SK-N-DZ (cell line): ENCODE results near the gene GARIN1A. TPM values are rescaled to one million over a fixed set of nuclear protein-coding genes. Genes with fewer than 3 reads are reported as not detected.
A peak's percentile ranks its signal among the peaks of the same experiment; 100 is the strongest.
"Not testable (repeated sequence)": the region's sequence is repeated elsewhere in the genome, so short reads cannot be mapped to it uniquely, and the experiment has no call there.

Source experiments
- DNase-seq: peaks from one replicate; pipeline ENCODE4 v3.0.0-alpha.2; 2015; ENCODE audit warnings: low spot score
- polyA plus RNA-seq, 2 experiments: library from polyadenylated mRNA; depleted of rRNA; stranded (reverse); fragments of >200 nt; gene quantifications; 2 replicates each; pipeline ENCODE4 v1.2.3, GENCODE V29; 2014

Gene GARIN1A
- polyA plus RNA-seq (2014; cell fraction: cytosol; rRNA removed), result 0.01 and 0.02 TPM in 2 replicates
- 0.02 and 0.08 TPM in 2 replicates for polyA plus RNA-seq (2014; cell fraction: nucleus; rRNA removed)

DNA sequence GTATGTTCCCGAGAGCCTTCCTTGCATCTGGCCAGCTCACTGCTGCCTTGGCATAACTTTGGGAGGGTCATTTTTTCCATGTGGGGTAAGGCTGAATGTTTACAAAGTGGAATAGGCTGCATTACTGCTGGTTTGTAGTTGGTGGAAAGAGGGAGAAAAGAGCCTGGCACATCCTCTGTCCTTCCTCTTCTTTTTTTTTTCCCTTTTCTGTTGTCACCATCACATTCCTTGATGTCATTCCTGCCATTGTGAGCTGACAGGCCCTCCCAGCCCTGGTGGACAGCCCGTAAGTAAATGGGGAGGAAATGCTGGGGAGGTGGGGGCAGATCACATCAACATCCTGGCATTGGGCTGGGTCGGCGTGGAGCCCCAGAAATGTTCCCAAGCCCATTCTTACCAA lies at the start of gene GARIN1A:
TSS of gene GARIN1A (plus strand) at position 301 of the 400 bp plus-strand sequence. CDS start 106 bp downstream, outside the sequence.
- no peak for DNase-seq

DNA sequence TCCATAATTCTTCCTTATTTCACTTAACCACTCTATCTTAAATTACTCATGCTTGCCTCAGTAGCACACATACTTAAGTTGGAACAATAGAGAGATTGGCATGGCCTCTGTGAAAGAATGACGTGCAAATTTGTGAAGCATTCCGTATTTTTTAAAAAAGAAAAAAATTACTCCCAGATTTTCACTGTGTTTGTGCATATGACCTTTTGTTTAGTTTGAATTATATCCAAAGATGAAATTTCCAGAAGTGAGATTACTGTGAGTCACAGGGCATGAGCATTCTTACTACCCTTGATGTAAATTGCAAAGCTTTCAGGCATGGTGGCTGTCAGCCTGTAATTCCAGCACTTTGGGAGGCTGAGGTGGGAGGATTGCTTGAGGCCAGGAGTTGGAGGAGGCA lies 45.0 kb upstream of the GARIN1A start:
- not testable (repeated sequence) for DNase-seq

DNA sequence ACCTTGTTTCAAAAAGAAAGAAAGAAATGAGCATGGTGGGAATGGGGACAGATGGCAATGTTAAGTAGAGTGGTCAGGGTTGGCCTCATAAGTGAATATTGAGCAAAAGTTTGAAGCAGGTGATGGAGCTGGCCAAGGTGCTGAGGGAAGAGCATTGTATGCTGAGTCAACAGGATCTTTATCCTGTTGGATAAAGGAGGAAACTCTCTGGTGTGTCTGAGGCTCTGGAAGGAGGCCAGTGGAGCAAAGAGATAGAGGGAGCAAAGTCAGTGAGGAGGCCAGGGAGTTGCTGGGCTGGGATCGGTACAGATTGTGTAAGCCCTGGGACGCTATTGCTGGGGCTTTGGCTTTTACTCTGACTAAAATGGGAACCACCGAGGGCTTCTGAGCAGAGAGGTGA lies 38.2 kb upstream of the GARIN1A start:
- DNase-seq, result not testable (repeated sequence)

DNA sequence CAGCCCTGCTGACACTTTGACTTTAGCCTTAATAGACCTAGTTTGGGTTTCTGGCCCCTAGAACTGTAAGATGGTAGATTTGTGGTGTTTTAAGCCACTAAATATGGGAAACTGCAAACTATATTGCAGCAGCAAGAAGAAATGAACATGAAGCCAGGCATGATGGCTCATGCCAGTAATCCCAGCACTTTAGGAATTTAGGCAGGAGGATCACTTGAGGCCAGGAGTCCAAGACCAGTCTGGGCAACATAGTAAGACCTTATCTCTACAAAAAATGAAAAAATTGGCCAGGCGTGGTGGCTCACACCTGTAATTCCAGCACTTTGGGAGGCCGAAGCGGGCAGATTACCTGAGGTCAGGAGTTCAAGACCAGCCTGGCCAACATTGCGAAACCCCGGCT lies 26.9 kb upstream of the GARIN1A start:
- not testable (repeated sequence) for DNase-seq

DNA sequence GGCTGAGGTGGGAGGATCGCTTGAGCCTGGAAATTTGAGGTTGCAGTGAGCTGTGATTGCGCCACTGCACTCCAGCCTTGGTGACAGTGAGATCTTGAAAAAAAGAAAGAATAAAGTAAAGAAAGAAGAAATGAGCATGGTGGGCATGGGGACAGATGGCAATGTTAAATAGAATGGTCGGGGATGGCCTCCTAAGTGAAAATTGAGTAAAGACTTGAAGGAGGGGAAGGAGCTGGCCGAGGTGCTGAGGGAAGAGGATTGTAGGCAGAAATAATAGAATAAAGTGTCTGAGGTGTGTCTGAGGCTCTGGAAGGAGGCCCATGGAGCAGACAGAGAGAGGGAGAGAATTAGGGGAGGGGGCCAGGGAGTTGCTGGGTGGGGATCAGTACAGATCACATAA lies 26.2 kb upstream of the GARIN1A start:
- not testable (repeated sequence) for DNase-seq

DNA sequence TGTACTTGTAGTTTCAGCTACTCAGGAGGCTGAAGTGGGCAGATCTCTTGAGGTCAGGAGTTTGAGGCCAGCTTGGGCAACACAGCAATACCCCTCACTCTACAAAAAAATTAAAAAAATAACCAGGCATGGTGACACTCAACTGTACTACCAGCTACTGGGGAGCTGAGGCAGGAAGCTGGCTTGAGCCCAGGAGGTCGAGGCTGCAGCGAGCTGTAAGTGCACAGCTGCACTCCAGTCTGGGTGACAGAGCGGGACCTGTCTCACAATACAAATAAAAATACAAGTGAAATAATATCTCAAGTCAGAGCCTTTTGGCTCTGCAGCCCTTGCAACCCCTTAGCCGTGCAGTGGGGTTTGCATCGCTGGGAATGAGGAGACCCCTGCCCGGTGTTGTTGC lies 25.2 kb upstream of the GARIN1A start:
- DNase-seq, result not testable (repeated sequence)

DNA sequence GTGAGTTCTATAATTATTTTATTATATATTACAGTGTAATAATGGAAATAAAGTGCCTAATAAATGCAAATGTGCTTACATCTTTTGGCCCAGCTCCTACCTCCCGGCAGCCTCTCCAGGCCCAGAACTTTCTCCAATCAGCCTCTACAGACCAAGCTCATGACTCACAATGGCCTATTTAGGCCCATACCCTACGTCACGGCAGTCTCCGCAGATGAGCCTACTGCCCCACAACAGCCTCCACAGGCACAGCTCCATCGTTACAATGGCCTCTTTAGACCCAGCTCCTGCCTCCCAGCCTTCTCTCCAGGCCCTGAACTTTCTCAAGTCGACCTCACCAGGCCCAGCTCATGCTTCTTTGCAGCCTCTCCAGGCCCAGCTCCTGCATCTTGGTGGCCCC lies 21.0 kb upstream of the GARIN1A start:
- not testable (repeated sequence) for DNase-seq

DNA sequence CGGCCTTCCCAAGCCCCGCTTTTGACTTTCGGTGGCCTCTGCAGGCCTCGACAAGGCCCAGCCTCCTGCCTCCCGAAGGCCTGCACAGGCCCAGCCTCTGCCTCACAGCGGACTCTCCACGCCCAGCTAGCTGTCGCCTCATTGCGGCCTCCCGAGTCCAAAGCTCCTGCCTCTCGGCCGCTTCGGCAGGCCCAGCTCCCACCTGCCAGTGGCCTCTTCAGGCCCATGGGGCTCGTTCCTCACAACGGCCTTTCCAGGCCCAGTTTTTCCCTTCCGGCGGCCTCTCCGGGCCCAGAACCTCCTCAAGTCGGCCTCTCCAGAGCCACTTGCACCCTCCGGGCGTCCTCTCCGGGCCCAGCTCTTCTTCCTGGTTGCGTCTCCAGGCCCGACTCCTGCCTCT lies 19.5 kb upstream of the GARIN1A start:
- DNase-seq, result not testable (repeated sequence)

DNA sequence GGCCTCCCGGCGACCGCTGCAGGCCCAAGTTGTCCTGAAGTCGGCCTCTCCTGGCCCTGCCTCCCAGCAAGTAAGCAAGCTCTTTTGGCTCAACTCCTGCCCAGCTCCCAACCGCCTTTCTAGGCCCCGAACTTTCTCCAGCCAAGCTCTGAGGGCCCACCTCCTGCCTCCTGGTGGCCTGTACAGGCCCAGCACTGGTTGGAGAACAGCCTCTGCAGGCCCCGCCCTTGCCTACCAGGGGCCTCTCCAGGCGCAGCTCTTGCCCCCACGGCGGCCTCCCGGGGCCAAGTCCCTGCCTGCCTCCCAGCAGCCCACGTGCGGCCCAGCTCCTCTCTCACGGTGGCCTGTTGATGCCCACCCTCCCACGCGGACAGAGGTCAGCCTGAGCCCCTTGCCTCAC lies 18.9 kb upstream of the GARIN1A start:
- not testable (repeated sequence) for DNase-seq

DNA sequence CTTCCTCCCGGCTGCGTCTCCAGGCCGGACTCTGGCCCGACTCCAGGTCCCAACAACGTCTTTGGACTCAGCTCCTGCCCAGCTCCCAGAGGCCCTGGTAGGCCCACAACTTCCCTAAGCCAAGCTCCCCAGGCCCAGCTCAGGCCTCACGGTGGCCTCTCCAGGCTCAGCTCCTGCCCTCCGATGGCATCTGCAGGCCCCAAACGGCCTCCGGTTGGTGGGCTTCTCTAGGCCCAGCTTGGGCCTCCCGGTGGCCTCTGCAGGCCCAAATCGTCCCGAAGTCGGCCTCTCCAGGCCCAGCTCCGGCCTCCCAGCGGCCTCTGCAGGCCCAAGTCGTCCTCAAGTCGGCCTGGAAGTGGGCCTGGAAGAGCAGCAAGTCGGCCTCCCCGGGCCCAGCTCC lies 18.0 kb upstream of the GARIN1A start:
- DNase-seq, result not testable (repeated sequence)

DNA sequence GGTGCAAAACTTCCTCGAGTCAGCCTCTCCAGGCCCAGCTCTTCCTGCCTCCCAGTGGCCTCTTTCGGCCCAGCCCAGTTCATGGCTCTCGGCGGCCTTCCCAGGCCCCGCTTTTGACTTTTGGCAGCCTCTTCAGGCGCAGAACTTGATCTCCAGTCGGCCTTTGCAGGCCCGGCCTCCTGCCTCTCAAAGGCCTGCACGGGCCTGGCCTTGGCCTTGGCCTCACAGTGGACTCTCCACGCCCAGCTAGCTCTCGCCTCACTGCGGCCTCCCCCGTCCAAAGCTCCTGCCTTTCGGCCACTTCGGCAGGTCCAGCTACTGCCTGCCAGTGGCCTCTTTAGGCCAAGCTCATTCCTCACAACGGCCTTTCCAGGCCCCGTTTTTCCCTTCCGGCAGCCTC lies 17.6 kb upstream of the GARIN1A start:
- not testable (repeated sequence) for DNase-seq

DNA sequence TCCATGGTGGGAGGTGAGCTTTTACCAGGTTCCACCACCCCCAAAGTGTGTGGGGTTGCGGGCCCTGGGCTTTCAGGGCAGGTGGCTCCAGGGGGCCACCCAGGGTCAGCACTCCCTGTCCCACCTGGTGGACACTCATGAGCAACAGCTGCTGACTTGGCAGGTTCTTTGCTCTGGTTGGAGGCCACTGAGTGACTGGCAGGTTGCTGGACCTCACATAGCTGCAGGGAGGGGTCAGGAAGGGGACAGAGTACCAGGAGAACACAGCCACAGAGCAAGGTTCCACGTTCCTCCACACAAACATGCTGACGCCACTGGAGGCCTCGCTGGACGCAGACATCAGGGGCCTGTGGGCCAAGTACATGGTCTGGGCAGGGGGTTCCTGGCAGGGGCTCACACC lies 13.7 kb upstream of the GARIN1A start:
- DNase-seq, result not testable (repeated sequence)

DNA sequence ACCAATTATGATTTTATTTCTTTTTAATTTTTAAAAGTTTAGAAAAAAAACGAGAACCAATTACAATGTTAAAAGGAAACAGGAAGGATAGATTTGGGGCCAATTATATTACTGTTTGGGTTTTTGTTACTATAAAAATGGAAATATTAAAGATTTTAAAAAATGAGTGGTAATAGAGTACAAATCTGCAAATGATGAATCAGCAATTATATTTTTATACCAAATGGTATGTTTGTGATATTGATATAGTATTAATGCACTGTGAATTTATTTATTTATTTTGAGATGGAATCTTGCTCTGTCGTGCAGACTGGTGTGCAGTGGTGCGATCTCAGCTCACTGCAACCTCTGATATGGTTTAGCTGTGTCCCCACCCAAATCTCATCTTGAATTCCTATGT lies 11.5 kb upstream of the GARIN1A start:
- DNase-seq, result no peak

DNA sequence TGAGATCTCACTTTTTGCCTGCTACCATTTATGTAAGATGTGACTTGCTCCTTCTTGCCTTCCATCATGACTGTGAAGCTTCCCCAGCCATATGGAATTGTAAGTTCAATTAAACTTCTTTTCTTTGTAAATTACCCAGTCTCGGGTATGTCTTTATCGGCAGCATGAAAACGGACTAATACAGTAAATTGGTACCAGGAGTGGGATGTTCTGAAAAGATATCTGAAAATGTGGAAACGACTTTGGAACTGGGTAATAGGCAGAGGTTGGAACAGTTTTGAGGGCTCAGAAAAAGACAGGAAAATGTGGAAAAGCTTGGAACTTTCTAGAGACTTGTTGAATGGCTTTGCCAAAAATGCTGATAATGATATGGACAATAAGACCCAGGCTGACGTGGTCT lies 10.6 kb upstream of the GARIN1A start:
- no peak for DNase-seq

DNA sequence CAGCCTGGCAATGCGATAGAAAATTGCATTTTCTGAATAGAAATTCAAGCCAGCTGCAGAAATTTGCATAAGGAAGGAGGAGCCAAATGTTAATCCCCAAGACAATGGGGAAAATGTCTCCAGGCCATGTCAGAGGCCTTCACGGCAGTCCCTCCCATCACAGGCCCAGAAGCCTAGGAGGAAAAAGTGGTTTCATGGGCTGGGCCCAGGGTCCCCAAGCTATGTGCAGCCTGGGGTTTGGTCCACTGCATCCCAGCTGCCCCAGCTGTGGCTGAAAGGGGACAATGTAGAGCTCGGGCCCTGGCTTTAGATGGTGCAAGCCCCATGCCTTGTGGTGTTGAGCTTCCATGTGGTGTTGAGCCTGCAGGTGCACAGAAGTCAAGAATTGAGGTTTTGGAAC lies 10.0 kb upstream of the GARIN1A start:
- DNase-seq, result no peak

DNA sequence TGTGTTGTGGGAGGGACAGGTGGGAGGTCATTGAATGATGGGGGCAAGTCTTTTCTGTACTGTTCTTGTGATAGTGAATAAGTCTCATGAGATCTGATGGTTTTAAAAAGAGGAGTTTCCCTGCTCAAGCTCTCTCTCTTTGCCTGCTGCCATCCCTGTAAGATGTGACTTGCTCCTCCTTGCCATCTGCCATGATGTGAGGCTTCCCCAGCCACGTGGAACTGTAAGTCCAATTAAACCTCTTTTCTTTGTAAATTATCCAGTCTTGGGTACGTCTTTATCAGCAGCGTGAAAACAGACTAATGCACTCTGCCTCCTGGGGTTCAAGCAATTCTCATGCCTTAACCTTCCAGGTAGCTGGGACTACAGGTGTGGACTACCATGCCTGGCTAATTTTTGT lies 8.9 kb upstream of the GARIN1A start:
- not testable (repeated sequence) for DNase-seq

DNA sequence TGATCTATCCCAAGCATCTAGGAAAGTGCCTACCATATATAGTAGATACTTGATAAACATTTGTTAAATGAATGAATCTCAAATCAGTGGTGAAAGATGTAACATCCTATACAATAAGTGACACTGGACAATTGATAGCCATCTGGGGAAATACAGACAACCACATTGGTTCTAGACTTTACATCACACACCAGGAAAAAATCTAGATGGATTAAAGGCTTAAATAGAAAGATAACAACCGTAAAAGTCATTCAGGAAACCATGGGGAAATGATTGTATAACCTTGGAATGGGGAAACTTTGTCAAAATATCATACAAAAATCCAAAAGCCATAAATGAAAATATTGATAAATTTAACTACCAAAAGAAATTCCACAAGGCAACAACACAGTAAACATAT lies 7.0 kb upstream of the GARIN1A start:
- DNase-seq, result no peak

DNA sequence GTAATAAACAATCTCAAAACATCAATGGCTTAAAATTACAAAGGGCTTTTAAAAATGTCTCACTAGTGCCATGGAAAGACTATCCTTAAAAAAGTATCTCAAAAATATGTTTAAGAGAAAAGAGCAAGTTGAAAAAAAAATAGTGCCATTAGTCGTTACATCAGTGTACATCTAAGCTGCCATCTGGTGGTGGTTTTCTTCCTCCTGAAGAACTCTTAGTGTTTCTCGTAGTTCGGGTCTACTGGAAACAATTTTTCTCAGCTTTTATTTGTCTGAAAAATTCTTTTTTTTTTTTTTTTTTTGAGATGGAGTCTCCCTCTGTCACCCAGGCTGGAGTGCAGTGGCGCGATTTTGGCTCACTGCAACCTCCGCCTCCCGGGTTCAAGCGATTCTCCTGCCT lies 5.9 kb upstream of the GARIN1A start:
- DNase-seq, result no peak

DNA sequence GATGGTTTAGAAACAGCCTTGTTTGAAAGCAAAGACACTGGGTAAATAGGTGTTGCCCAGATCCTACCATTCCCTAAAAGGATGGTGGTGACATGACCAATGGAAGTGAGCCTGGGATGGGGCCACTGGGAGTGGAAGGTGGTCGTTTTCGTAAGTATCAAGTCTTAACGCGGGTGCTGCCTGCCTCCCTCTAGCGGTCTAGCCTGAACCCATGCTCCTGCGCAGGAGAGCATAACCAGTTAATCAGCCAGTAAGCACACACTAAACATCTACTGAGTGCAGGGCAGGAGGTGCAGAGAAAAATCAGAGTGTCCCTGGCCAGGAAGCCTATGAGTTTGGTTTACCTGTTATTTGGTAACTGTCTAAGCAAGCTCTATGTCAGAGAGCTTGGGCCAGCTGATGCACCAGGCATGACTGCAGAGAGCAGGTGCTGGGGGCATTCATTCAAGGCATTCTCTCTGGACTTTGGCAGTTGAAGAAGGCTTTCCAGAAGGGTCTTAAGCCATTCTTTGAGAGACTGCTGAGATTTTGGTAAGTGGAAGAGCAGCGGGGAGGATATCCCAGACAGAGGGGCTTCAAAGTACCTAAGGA lies 930 bp downstream of the GARIN1A start:
- peak; percentile 62 for DNase-seq

DNA sequence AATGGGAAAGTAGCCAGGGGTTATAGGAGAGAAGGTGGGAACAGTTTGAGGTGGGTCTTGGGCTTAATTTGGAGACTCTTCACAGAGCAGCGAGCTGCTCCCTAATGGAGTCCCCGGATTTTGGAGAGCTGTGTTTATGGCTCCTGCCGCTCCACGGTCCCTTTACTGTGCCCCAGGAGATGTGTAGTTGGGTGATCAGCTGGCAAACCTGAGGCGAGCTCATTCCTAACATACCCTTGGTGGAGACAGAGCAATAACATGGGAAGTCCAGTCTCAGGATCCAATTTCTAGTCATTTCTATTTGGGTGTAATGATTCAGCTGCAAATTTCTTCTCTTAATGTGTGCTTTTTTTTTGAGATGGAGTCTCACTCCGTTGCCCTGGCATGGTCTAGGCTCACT lies 1.5 kb downstream of the GARIN1A start:
- no peak for DNase-seq

DNA sequence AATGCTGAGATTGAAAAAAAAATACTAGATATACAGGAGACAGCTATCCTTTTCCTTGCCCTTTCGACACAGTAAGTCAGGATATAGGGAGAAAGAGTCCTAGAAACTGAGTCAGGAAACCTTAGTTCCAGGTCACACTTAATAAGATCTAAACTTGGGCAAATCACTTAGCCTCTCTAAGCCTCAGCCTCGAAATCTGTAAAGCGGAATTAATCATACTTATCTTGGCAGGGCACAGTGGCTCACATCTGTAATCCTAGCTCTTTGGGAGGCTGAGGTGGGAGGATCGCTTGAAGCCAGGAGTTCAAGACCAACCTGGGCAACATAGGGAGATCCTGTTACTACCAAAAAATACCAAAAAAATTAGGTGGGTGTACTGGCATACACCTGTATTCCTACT lies 4.6 kb downstream of the GARIN1A start:
- no peak for DNase-seq

DNA sequence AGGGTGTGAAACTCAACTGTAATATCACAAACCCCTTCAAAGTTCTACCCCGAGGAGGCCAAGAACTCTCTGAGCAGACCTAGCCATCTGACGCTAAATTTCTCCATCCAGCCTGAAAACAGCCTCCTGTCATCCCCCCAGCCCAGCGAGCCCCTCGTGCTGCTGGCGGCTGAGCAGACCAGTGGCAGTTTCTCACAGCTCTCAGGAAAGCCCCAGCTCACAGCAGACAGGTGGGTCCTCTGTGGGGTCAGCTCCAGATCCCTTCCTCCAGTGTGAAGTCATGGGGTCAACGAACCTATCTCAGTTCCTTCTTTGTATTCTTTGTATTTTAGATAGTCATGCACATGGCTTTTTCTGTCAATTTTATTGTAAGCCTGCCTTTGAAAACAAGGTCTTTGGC lies 7.8 kb downstream of the GARIN1A start:
- DNase-seq, result no peak

DNA sequence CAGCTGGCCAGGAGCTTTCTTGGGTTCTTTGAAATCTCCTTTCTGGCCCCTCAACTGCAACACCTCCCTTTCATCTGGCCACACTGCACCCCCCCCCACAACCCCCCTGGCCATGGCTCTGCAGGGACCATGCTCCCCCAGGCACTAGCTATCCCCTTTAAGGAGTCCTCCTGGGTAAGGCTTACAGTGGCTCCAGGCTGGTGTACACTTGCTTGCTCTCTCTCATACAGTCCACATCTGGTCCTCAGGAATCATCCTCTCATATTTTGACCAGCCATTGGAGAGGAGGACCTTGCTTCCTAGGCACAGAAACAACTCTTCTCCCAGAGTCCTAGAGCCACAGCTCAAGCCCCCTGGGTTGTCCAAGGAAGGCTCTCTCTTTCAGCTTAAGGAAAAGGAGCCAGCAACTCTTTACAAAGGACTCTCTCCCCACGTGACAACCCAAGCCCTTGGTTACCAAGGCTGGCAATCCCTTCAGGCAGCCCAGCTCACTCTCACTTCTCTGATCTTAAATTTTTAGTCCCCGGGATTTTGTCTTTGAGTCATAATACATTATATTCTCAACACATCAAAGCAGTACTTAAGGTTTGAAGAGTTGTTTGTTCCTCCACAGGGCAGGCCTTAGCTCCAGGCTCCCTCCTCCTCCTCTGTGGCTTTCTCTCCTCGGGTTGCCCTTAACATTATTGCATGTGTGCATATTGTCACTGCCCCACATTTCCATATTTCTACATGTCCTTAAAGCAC lies 9.9 kb downstream of the GARIN1A start:
- no peak for DNase-seq
